Stomach (tissue), 9 donors: ENCODE results near the gene TSNAXIP1. TPM values are rescaled to one million over a fixed set of nuclear protein-coding genes. Genes with fewer than 3 reads are reported as not detected.

ENCODE experiments used
- DNase-seq, 2 donors: peaks; one replicate each; pipeline versions ENCODE4 v3.0.0 to v3.0.0-alpha.2; 2013 to 2019
- H3K27ac ChIP-seq, 5 donors: fragments of 200-600 bp in 4 of 5; sonication (generic) in 4 of 5; one replicate each; pipeline ENCODE4 v1.5.1; 2013 to 2019; ENCODE audit warnings: mild to moderate bottlenecking in 1 of 5, moderate library complexity in 1 of 5
- H3K27me3 ChIP-seq, 3 donors: fragments of 200-600 bp; sonication (generic); one replicate each; pipeline ENCODE4 v1.5.1; 2017 to 2019; ENCODE audit warnings: mixed run types in 1 of 3
- H3K36me3 ChIP-seq, 4 donors: fragments of 200-600 bp; sonication (generic); 1 replicate in 3 of 4; 2 replicates in 1 of 4; pipeline ENCODE4 v1.5.1; 2016 to 2019
- H3K4me1 ChIP-seq, 4 donors: fragments of 200-600 bp; sonication (generic); one replicate each; pipeline ENCODE4 v1.5.1; 2016 to 2019
- H3K4me3 ChIP-seq, 4 donors: fragments of 200-600 bp; sonication (generic) in 3 of 4; one replicate each; pipeline ENCODE4 v1.5.1; 2016 to 2019; ENCODE audit warnings: mild to moderate bottlenecking in 1 of 4
- H3K9me3 ChIP-seq, 4 donors: fragments of 200-600 bp; sonication (generic); one replicate each; pipeline ENCODE4 v1.5.1; 2016 to 2019
- CTCF ChIP-seq, 7 experiments: fragments of 450-650 bp in 4 of 7; fragments of 200-600 bp in 3 of 7; sonication (generic) in 3 of 7; IDR thresholded peaks; one replicate each; pipeline ENCODE4 v1.5.1; 2016 to 2019; ENCODE audit warnings: antibody characterized with exemption in 7 of 7, control low read depth in 2 of 7, mild to moderate bottlenecking in 1 of 7
- EP300 ChIP-seq: sonication (generic); formaldehyde crosslinking; IDR thresholded peaks from one replicate; pipeline ENCODE4 v1.6.1; 2017; ENCODE audit warnings: antibody characterized with exemption
- POLR2A ChIP-seq, 4 donors: fragments of 450-650 bp; IDR thresholded peaks; one replicate each; pipeline ENCODE4 v1.6.1; 2016; ENCODE audit warnings: antibody characterized with exemption in 4 of 4, control low read depth in 2 of 4, mild to moderate bottlenecking in 1 of 4, moderate library complexity in 1 of 4
- POLR2AphosphoS5 ChIP-seq, 3 donors: sonication (generic); formaldehyde crosslinking; IDR thresholded peaks; one replicate each; pipeline ENCODE4 v1.6.1; 2016; ENCODE audit warnings: antibody characterized with exemption in 3 of 3
- WGBS, 5 donors: extraction: QIAGEN DNeasy Blood & Tissue Kit in 3 of 5; methylation state at CpG; one replicate each; pipeline versions ENCODE4 v1.1.5 to v1.1.7; 2013 to 2018; 5-methylcytosine and 5-hydroxymethylcytosine counted together
- intact Hi-C: fragments of 100-400 bp; cut with DNase I; formaldehyde crosslinking; loops from one replicate; pipeline ENCODE4 v1.15.1; 2023; ENCODE audit warnings: low total_unique reads
- polyA plus RNA-seq, 3 donors: library from polyadenylated mRNA; stranded (reverse); fragments of 200-250 nt; gene quantifications; one replicate each; pipeline ENCODE4 v1.2.3, GENCODE V29; 2013
- total RNA-seq, 5 donors: library from RNA; depleted of rRNA; stranded (reverse); fragments of >200 nt; gene quantifications; one replicate each; pipeline versions ENCODE4 v1.1.0 to v1.2.3, GENCODE V29; 2014 to 2016
- donor health status: healthy with polysubstance abuse.
- donor health status: Bipolar disorder and iron deficiency.
- donor health status: healthy.

TSNAXIP1 gene
- total and polyA plus RNA-seq, 8 donors, result 0.45 to 25.7 (median 1.2) TPM; not detected in 1

- Histone ChIP-seq H3K9me3 (no peaks in the 10 kb centered on the region), H3K27ac (no peak overlapping the region), H3K36me3 (peaks cover 4 to 74% (median 60%) of the 10 kb centered on the region in 4 donors), H3K4me1 (peaks cover 13 to 53% (median 32%) of the 10 kb centered on the region in 4 donors), H3K27me3 (no peaks in the 10 kb centered on the region), H3K4me3 (no peak overlapping the region)
- WGBS, 5 donors, result 69 to 100% (median 82%) methylated on average over 1 of the region's 1 CpG
- no peak for TF ChIP-seq CTCF (IDR thresholded peaks at IDR 0.05)
- no peak for TF ChIP-seq POLR2AphosphoS5 (IDR thresholded peaks at IDR 0.05)
- TF ChIP-seq EP300, result no peak
- no peak for TF ChIP-seq POLR2A (IDR thresholded peaks at IDR 0.05)
- DNase-seq, result no peak
- intact Hi-C loops, result no loop called here
These were observed 5.4 kb upstream of the TSNAXIP1 start for GRCh38 chr16:67801241-67801640.

GRCh38 chr16:67801883-67802282, 4.8 kb upstream of the TSNAXIP1 start:
- Histone ChIP-seq H3K27ac (no peak overlapping the region), H3K27me3 (no peaks in the 10 kb centered on the region), H3K4me1 (peaks cover 13 to 53% (median 32%) of the 10 kb centered on the region in 4 donors), H3K9me3 (no peaks in the 10 kb centered on the region), H3K4me3 (no peak overlapping the region), H3K36me3 (peaks cover 4 to 70% (median 60%) of the 10 kb centered on the region in 4 donors)
- intact Hi-C loops, result no loop called here
- DNase-seq, result no peak
- 88 to 97% (median 97%) methylated on average over 2 of the region's 2 CpGs for WGBS, 5 donors
- no peak for TF ChIP-seq POLR2AphosphoS5 (IDR thresholded peaks at IDR 0.05)
- TF ChIP-seq POLR2A (IDR thresholded peaks at IDR 0.05), result no peak
- no peak for TF ChIP-seq CTCF (IDR thresholded peaks at IDR 0.05)
- TF ChIP-seq EP300, result no peak

- Histone ChIP-seq H3K27me3 (no peaks in the 10 kb centered on the region), H3K4me1 (peaks cover 18 to 62% (median 39%) of the 10 kb centered on the region in 4 donors), H3K4me3 (no peak overlapping the region), H3K9me3 (no peaks in the 10 kb centered on the region), H3K27ac (no peak overlapping the region), H3K36me3 (peaks cover 4 to 50% (median 48%) of the 10 kb centered on the region in 4 donors)
- WGBS, 5 donors, result 78 to 94% (median 87%) methylated on average over 3 of the region's 3 CpGs
- intact Hi-C loops, result no loop called here
- TF ChIP-seq POLR2A (IDR thresholded peaks at IDR 0.05) (no peak), POLR2AphosphoS5 (IDR thresholded peaks at IDR 0.05) (no peak), EP300 (no peak), CTCF (IDR thresholded peaks at IDR 0.05) (no peak)
- peak in 1 of 2 donors; percentile 15 for DNase-seq
These were observed 2.8 kb upstream of the TSNAXIP1 start for GRCh38 chr16:67803894-67804293.

GRCh38 chr16:67804853-67805542, 1.7 kb upstream of the TSNAXIP1 start:
- no peak for DNase-seq
- intact Hi-C loops, result no loop called here
- Histone ChIP-seq H3K4me3 (peak overlapping the region; percentile 95 to 99 (median 97)), H3K36me3 (peaks cover 4 to 39% (median 37%) of the 10 kb centered on the region in 4 donors), H3K27me3 (no peaks in the 10 kb centered on the region), H3K27ac (peak overlapping the region in 2 of 5 donors; percentile 86 to 94), H3K9me3 (no peaks in the 10 kb centered on the region), H3K4me1 (peaks cover 18 to 62% (median 39%) of the 10 kb centered on the region in 4 donors)
- TF ChIP-seq POLR2A (IDR thresholded peaks at IDR 0.05) (no peak), EP300 (no peak), POLR2AphosphoS5 (IDR thresholded peaks at IDR 0.05) (no peak), CTCF (IDR thresholded peaks at IDR 0.05) (no peak)
- 68 to 81% (median 73%) methylated on average over 4 of the region's 4 CpGs for WGBS, 5 donors
